ENCODE measurements around the gene TBC1D24. TPM values are rescaled to one million over a fixed set of nuclear protein-coding genes. Genes with fewer than 3 reads are reported as not detected.

Gene TBC1D24
- total and polyA plus RNA-seq, 2 donors (not counting 1 experiment from before 2014, with no cell fraction given) = 6.3 to 10.9 TPM

- Histone ChIP-seq H3K9me3 (ENCODE audit: control insufficient read depth, insufficient read depth, low read depth, low read length) (no peaks in the 10 kb centered on the region), H3K36me3 (ENCODE audit: control insufficient read depth, insufficient read depth, low read length) (peaks cover 12% of the 10 kb centered on the region), H3K4me1 (ENCODE audit: control insufficient read depth, extremely low read depth, insufficient read depth, low read length) (peaks cover 6% of the 10 kb centered on the region), H3K79me2 (ENCODE audit: control insufficient read depth, insufficient read depth, low read length) (no peaks in the 10 kb centered on the region), H4K20me1 (ENCODE audit: control insufficient read depth, extremely low read depth, insufficient read depth, low read length) (no peaks in the 10 kb centered on the region), H3K27me3 (ENCODE audit: control insufficient read depth, insufficient read depth, low read length) (no peaks in the 10 kb centered on the region), H3K4me2 (ENCODE audit: extremely low read depth, insufficient read depth, low read length) (no peak overlapping the region), H2AFZ (ENCODE audit: low read length) (no peak overlapping the region), H3K4me3 (replicated peaks in 1 of 4; ENCODE audit: control extremely low read depth in 1 of 4, insufficient read depth in 1 of 4, low read depth in 3 of 4, low read length in 4 of 4) (no peak overlapping the region), H3K27ac (ENCODE audit: insufficient read depth, low read length) (no peak overlapping the region), H3K9ac (ENCODE audit: insufficient read depth, low read length) (no peak overlapping the region)
- no peak for DNase-seq (ENCODE audit: low read depth in 2 of 2)
- TF ChIP-seq CTCF (conservative IDR thresholded peaks at IDR 0.05 in 1 of 2, IDR thresholded peaks at IDR 0.05 in 1 of 2; ENCODE audit: low read depth in 1 of 2, low read length in 2 of 2) (no peak), EZH2 (IDR thresholded peaks at IDR 0.05; ENCODE audit: low read length, missing control alignments) (no peak)
Measured at GRCh38 chr16:2494616-2495015, 19.7 kb downstream of the TBC1D24 start.

- Histone ChIP-seq H3K27ac (ENCODE audit: insufficient read depth, low read length) (no peak overlapping the region), H2AFZ (ENCODE audit: low read length) (no peak overlapping the region), H3K9ac (ENCODE audit: insufficient read depth, low read length) (no peak overlapping the region), H3K4me2 (ENCODE audit: extremely low read depth, insufficient read depth, low read length) (no peak overlapping the region), H3K4me1 (ENCODE audit: control insufficient read depth, extremely low read depth, insufficient read depth, low read length) (peaks cover 6% of the 10 kb centered on the region), H3K4me3 (replicated peaks in 1 of 4; ENCODE audit: control extremely low read depth in 1 of 4, insufficient read depth in 1 of 4, low read depth in 3 of 4, low read length in 4 of 4) (no peak overlapping the region), H3K36me3 (ENCODE audit: control insufficient read depth, insufficient read depth, low read length) (peaks cover 12% of the 10 kb centered on the region), H3K79me2 (ENCODE audit: control insufficient read depth, insufficient read depth, low read length) (no peaks in the 10 kb centered on the region), H4K20me1 (ENCODE audit: control insufficient read depth, extremely low read depth, insufficient read depth, low read length) (no peaks in the 10 kb centered on the region), H3K9me3 (ENCODE audit: control insufficient read depth, insufficient read depth, low read depth, low read length) (no peaks in the 10 kb centered on the region), H3K27me3 (ENCODE audit: control insufficient read depth, insufficient read depth, low read length) (no peaks in the 10 kb centered on the region)
- DNase-seq (ENCODE audit: low read depth in 2 of 2) = no peak
- no peak for TF ChIP-seq EZH2 (IDR thresholded peaks at IDR 0.05; ENCODE audit: low read length, missing control alignments)
- no peak for TF ChIP-seq CTCF (conservative IDR thresholded peaks at IDR 0.05 in 1 of 2, IDR thresholded peaks at IDR 0.05 in 1 of 2; ENCODE audit: low read depth in 1 of 2, low read length in 2 of 2)
Measured at GRCh38 chr16:2495041-2495440, 20.1 kb downstream of the TBC1D24 start.

- Histone ChIP-seq H3K4me2 (ENCODE audit: extremely low read depth, insufficient read depth, low read length) (no peak overlapping the region), H3K27me3 (ENCODE audit: control insufficient read depth, insufficient read depth, low read length) (no peaks in the 10 kb centered on the region), H2AFZ (ENCODE audit: low read length) (no peak overlapping the region), H3K9me3 (ENCODE audit: control insufficient read depth, insufficient read depth, low read depth, low read length) (no peaks in the 10 kb centered on the region), H3K36me3 (ENCODE audit: control insufficient read depth, insufficient read depth, low read length) (peaks cover 12% of the 10 kb centered on the region), H3K4me1 (ENCODE audit: control insufficient read depth, extremely low read depth, insufficient read depth, low read length) (peaks cover 6% of the 10 kb centered on the region), H3K4me3 (replicated peaks in 1 of 4; ENCODE audit: control extremely low read depth in 1 of 4, insufficient read depth in 1 of 4, low read depth in 3 of 4, low read length in 4 of 4) (no peak overlapping the region), H3K79me2 (ENCODE audit: control insufficient read depth, insufficient read depth, low read length) (no peaks in the 10 kb centered on the region), H3K27ac (ENCODE audit: insufficient read depth, low read length) (no peak overlapping the region), H4K20me1 (ENCODE audit: control insufficient read depth, extremely low read depth, insufficient read depth, low read length) (no peaks in the 10 kb centered on the region), H3K9ac (ENCODE audit: insufficient read depth, low read length) (no peak overlapping the region)
- TF ChIP-seq EZH2 (IDR thresholded peaks at IDR 0.05; ENCODE audit: low read length, missing control alignments) (no peak), CTCF (conservative IDR thresholded peaks at IDR 0.05 in 1 of 2, IDR thresholded peaks at IDR 0.05 in 1 of 2; ENCODE audit: low read depth in 1 of 2, low read length in 2 of 2) (no peak)
- DNase-seq (ENCODE audit: low read depth in 2 of 2) = no peak
Measured at GRCh38 chr16:2496223-2497115, 21.5 kb downstream of the TBC1D24 start.
